ENCODE results near the gene DEFB131A.
"Not testable (repeated sequence)": the region's sequence is repeated elsewhere in the genome, so short reads cannot be mapped to it uniquely, and the experiment has no call there.

- TF ChIP-seq CTCF (IDR thresholded peaks at IDR 0.05); CBX2 (IDR thresholded peaks at IDR 0.05; ENCODE audit: borderline replicate concordance, low read depth); POLR2A (IDR thresholded peaks at IDR 0.05; ENCODE audit: low read length): not testable (repeated sequence)
Observed at GRCh38 chr4:9495443-9495842, 51.2 kb downstream of the DEFB131A start.

Measured in A549 (cell line).